HL-60/S4 treated with retinoic acid at 250 ng/mL for 4 days and 3 days (cell line): ENCODE results near the gene TTF2.
"Not testable (repeated sequence)": the region's sequence is repeated elsewhere in the genome, so short reads cannot be mapped to it uniquely, and the experiment has no call there.

ENCODE experiments used
- in situ Hi-C: fragments of 300-500 bp; cut with MboI; formaldehyde crosslinking; loops from 2 replicates; pipeline ENCODE4 v1.7.0; 2022; ENCODE audit warnings: low sequenced_read_pairs

Gene TTF2

GRCh38 chr1:117146575-117147340 lies 86.6 kb downstream of the TTF2 start:
- in situ Hi-C loops: no loop called here

- in situ Hi-C loops: no loop called here
Observed at GRCh38 chr1:117147341-117147831, 87.3 kb downstream of the TTF2 start.

GRCh38 chr1:117147856-117148588 lies 87.9 kb downstream of the TTF2 start:
- in situ Hi-C loops: no loop called here

- in situ Hi-C loops: no loop called here
Observed at GRCh38 chr1:117150316-117150715, 90.2 kb downstream of the TTF2 start.

GRCh38 chr1:117151305-117151704 lies 91.2 kb downstream of the TTF2 start:
- in situ Hi-C loops: not testable (repeated sequence)
